H1 (cell line): ENCODE data around the gene ZNG1F. TPM values are rescaled to one million over a fixed set of nuclear protein-coding genes. Genes with fewer than 3 reads are reported as not detected.
"Not testable (repeated sequence)": the region's sequence is repeated elsewhere in the genome, so short reads cannot be mapped to it uniquely, and the experiment has no call there.

Experiments used
- CTCF ChIA-PET: fragments of 300-600 bp; sonication (Branson Sonifier 250); formaldehyde crosslinking; loops from one replicate; lab custom pipeline; 2021; ENCODE audit not compliant: partially characterized antibody; lab: Charles Lee
- POLR2A ChIA-PET: fragments of 300-600 bp; sonication (Branson Sonifier 250); formaldehyde crosslinking; loops from one replicate; lab custom pipeline; 2021; ENCODE audit warnings: inconsistent platforms; ENCODE audit not compliant: partially characterized antibody; lab: Charles Lee
- DNase-seq, 2 experiments: peaks; one replicate each; pipeline versions ENCODE4 v3.0.0 to v3.0.0-alpha.2; 2010 to 2022; ENCODE audit warnings: low spot score in 2 of 2, low read depth in 1 of 2, mixed read lengths in 1 of 2
- FAIRE-seq: peaks from 2 replicates; lab custom pipeline; 2011; peaks lifted over from hg19 to GRCh38; lab: Jason Lieb, UNC
- H2AFZ ChIP-seq: 2 replicates; pipeline ENCODE4 v1.8.1; 2012; ENCODE audit warnings: low read length, inconsistent platforms
- H2AK5ac ChIP-seq: 2 replicates; pipeline ENCODE4 v1.6.1; 2013; ENCODE audit warnings: low read depth, low read length
- H2BK120ac ChIP-seq: replicated peaks from 2 replicates; pipeline ENCODE3; 2013; ENCODE audit warnings: low read depth, low read length, inconsistent platforms
- H2BK12ac ChIP-seq: 2 replicates; pipeline ENCODE4 v1.6.1; 2013; ENCODE audit warnings: low read depth, low read length
- H2BK15ac ChIP-seq: 2 replicates; pipeline ENCODE4 v1.6.1; 2013; ENCODE audit warnings: low read length
- H2BK20ac ChIP-seq: 2 replicates; pipeline ENCODE4 v1.6.1; 2013; ENCODE audit warnings: low read length
- H2BK5ac ChIP-seq: 2 replicates; pipeline ENCODE4 v1.6.1; 2013; ENCODE audit warnings: low read depth, low read length
- H3K14ac ChIP-seq: 2 replicates; pipeline ENCODE4 v1.6.1; 2013; ENCODE audit warnings: inconsistent platforms; ENCODE audit not compliant: insufficient read length
- H3K18ac ChIP-seq: 2 replicates; pipeline ENCODE4 v1.6.1; 2013; ENCODE audit warnings: low read length; ENCODE audit errors: extremely low read depth
- H3K23ac ChIP-seq: 2 replicates; pipeline ENCODE4 v1.6.1; 2013; ENCODE audit warnings: inconsistent platforms; ENCODE audit not compliant: insufficient read length
- H3K23me2 ChIP-seq: 2 replicates; pipeline ENCODE4 v1.6.1; 2013; ENCODE audit warnings: low read depth, low read length
- H3K27ac ChIP-seq: 2 replicates; pipeline ENCODE4 v1.6.1; 2011; ENCODE audit warnings: low read depth, low read length, inconsistent platforms
- H3K27me3 ChIP-seq, 4 experiments: replicated peaks in 1 of 4; 1 replicate in 1 of 4; 2 replicates in 3 of 4; pipeline versions ENCODE4 v1.6.1 to v1.8.1; 2011 to 2013; ENCODE audit warnings: low read length in 3 of 4, mild to moderate bottlenecking in 3 of 4, inconsistent platforms in 2 of 4, mixed read lengths in 2 of 4, moderate library complexity in 1 of 4; ENCODE audit not compliant: control insufficient read depth in 3 of 4, insufficient read depth in 3 of 4; ENCODE audit errors: extremely low read depth in 1 of 4
- H3K36me3 ChIP-seq, 4 experiments: 2 replicates each; pipeline versions ENCODE4 v1.6.1 to v1.8.1; 2011 to 2013; ENCODE audit warnings: mild to moderate bottlenecking in 4 of 4, low read length in 3 of 4, moderate library complexity in 2 of 4, control low read depth in 1 of 4, inconsistent platforms in 1 of 4; ENCODE audit not compliant: insufficient read depth in 4 of 4, control insufficient read depth in 2 of 4
- H3K4ac ChIP-seq: replicated peaks from 2 replicates; pipeline ENCODE3; 2013; ENCODE audit warnings: low read length, low read depth, mixed read lengths, inconsistent platforms; ENCODE audit not compliant: insufficient read length
- H3K4me1 ChIP-seq, 4 experiments: replicated peaks in 1 of 4; 1 replicate in 1 of 4; 2 replicates in 3 of 4; pipeline versions ENCODE4 v1.6.1 to v1.8.1; 2011 to 2013; ENCODE audit warnings: low read length in 3 of 4, inconsistent platforms in 2 of 4, mixed read lengths in 1 of 4; ENCODE audit not compliant: insufficient read depth in 4 of 4, control insufficient read depth in 3 of 4
- H3K4me2 ChIP-seq, 2 experiments: 2 replicates each; pipeline versions ENCODE4 v1.6.1 to v1.8.1; 2011 to 2013; ENCODE audit warnings: low read depth in 2 of 2, low read length in 2 of 2, control low read depth in 1 of 2, inconsistent platforms in 1 of 2, mild to moderate bottlenecking in 1 of 2; ENCODE audit not compliant: insufficient read depth in 1 of 2
- H3K4me3 ChIP-seq, 4 experiments: fragments of 200-600, 300-600 bp in 1 of 4; sonication (generic), shearing (Covaris generic), sonication (Bioruptor Twin) in 1 of 4; 2 replicates each; pipeline versions ENCODE4 v1.5.1 to v1.8.1; 2011 to 2016; ENCODE audit warnings: low read length in 4 of 4, low read depth in 3 of 4, control low read depth in 2 of 4, inconsistent platforms in 2 of 4, mild to moderate bottlenecking in 2 of 4, mixed read lengths in 1 of 4, moderate library complexity in 1 of 4; ENCODE audit not compliant: insufficient read depth in 2 of 4; ENCODE audit errors: extremely low read depth in 1 of 4
- H3K56ac ChIP-seq: replicated peaks from 2 replicates; pipeline ENCODE3; 2013; ENCODE audit warnings: low read depth, mild to moderate bottlenecking, mixed read lengths, low read length, inconsistent platforms; ENCODE audit not compliant: insufficient read length
- H3K79me1 ChIP-seq: 2 replicates; pipeline ENCODE4 v1.6.1; 2013; ENCODE audit warnings: low read depth, low read length, control low read depth
- H3K79me2 ChIP-seq, 2 experiments: 2 replicates each; pipeline versions ENCODE4 v1.6.1 to v1.8.1; 2012 to 2013; ENCODE audit warnings: low read length in 2 of 2, mild to moderate bottlenecking in 2 of 2, inconsistent platforms in 1 of 2; ENCODE audit not compliant: insufficient read depth in 2 of 2, control insufficient read depth in 1 of 2
- H3K9ac ChIP-seq, 4 experiments: replicated peaks in 1 of 4; 1 replicate in 1 of 4; 2 replicates in 3 of 4; pipeline versions ENCODE4 v1.6.1 to v1.8.1; 2011 to 2013; ENCODE audit warnings: low read depth in 3 of 4, low read length in 3 of 4, control low read depth in 2 of 4, mild to moderate bottlenecking in 2 of 4, moderate library complexity in 2 of 4, inconsistent platforms in 1 of 4; ENCODE audit errors: extremely low read depth in 1 of 4
- H3K9me3 ChIP-seq, 2 experiments: 2 replicates each; pipeline versions ENCODE4 v1.6.1 to v1.8.1; 2012 to 2013; ENCODE audit warnings: mild to moderate bottlenecking in 2 of 2, moderate library complexity in 2 of 2, control low read depth in 1 of 2, inconsistent platforms in 1 of 2, low read depth in 1 of 2, low read length in 1 of 2, mixed read lengths in 1 of 2; ENCODE audit not compliant: insufficient read depth in 2 of 2
- H4K20me1 ChIP-seq, 2 experiments: replicated peaks in 1 of 2; 2 replicates each; pipeline versions ENCODE3 to v1.8.1; 2011 to 2013; ENCODE audit warnings: inconsistent platforms in 2 of 2, low read length in 2 of 2, mild to moderate bottlenecking in 1 of 2; ENCODE audit not compliant: insufficient read depth in 2 of 2, control insufficient read depth in 1 of 2
- H4K5ac ChIP-seq: 2 replicates; pipeline ENCODE4 v1.6.1; 2013; ENCODE audit warnings: low read length, low read depth, mixed read lengths, inconsistent platforms; ENCODE audit not compliant: insufficient read length
- H4K8ac ChIP-seq: 2 replicates; pipeline ENCODE4 v1.8.0; 2013; ENCODE audit warnings: mild to moderate bottlenecking, moderate library complexity, low read length, inconsistent platforms; ENCODE audit not compliant: insufficient read depth; ENCODE audit errors: extremely low read depth
- H4K91ac ChIP-seq: replicated peaks from 2 replicates; pipeline ENCODE3; 2013; ENCODE audit warnings: low read length, mixed read lengths, inconsistent platforms; ENCODE audit not compliant: insufficient read length
- WGBS, 2 experiments: shearing (Covaris generic) in 1 of 2; methylation state at CpG; one replicate each; pipeline versions ENCODE4 v1.1.6 to v1.1.7; 2013 to 2015; ENCODE audit warnings: low lambda C conversion rate in 2 of 2, mixed read lengths in 2 of 2, inconsistent platforms in 1 of 2, low coverage in 1 of 2, missing lambda C conversion rate in 1 of 2; ENCODE audit not compliant: insufficient replicate concordance in 2 of 2, insufficient coverage in 1 of 2, insufficient read length in 1 of 2; ENCODE audit errors: extremely low coverage in 1 of 2, missing lambda C conversion rate in 1 of 2; 5-methylcytosine and 5-hydroxymethylcytosine counted together
- polyA plus RNA-seq, 7 experiments: library from polyadenylated mRNA; depleted of rRNA in 3 of 7; stranded (reverse) in 5 of 7; unstranded in 2 of 7; fragments of >200 nt in 5 of 7; fragments of 200-250 nt in 2 of 7; gene quantifications; 1 replicate in 5 of 7; 2 replicates in 1 of 7; 4 replicates in 1 of 7; pipeline versions ENCODE4 v1.2.1 to v1.2.3, GENCODE V29; 2011 to 2013; ENCODE audit warnings: missing spikeins in 2 of 7, mixed read lengths in 2 of 7
- total RNA-seq: library from RNA; stranded (reverse); fragmentation: NEBNext Ultra II Directional; extraction: Animal tissue kit (Norgen Biotek cat#: 25700); gene quantifications from 2 replicates; pipeline ENCODE4 v1.2.1, GENCODE V29; 2021

Gene ZNG1F
- total and polyA plus RNA-seq, 2 of the 8 experiments (the other 6 are each of a cell fraction or from before 2014, with no cell fraction given) = 4.3 to 4.8 TPM

- not testable (repeated sequence) for H3K4me1 ChIP-seq, H3K27ac ChIP-seq
Observed at GRCh38 chr9:41100508-41100907, 88.6 kb downstream of the ZNG1F start.

GRCh38 chr9:41098759-41099158 lies 90.4 kb downstream of the ZNG1F start:
- H2AFZ ChIP-seq, DNase-seq, H4K8ac ChIP-seq, H3K27ac ChIP-seq, CTCF ChIA-PET, H3K14ac ChIP-seq, H2BK20ac ChIP-seq, H3K4ac ChIP-seq, H3K79me2 ChIP-seq, POLR2A ChIA-PET, FAIRE-seq, H3K4me1 ChIP-seq, H3K9ac ChIP-seq, H3K23ac ChIP-seq, H4K91ac ChIP-seq, H2AK5ac ChIP-seq, H3K18ac ChIP-seq, H4K20me1 ChIP-seq, H3K4me2 ChIP-seq, H3K23me2 ChIP-seq, H3K27me3 ChIP-seq, H2BK12ac ChIP-seq, H3K9me3 ChIP-seq, H3K4me3 ChIP-seq, H3K56ac ChIP-seq, H4K5ac ChIP-seq, H2BK5ac ChIP-seq, H3K79me1 ChIP-seq, H2BK120ac ChIP-seq, H2BK15ac ChIP-seq, H3K36me3 ChIP-seq: not testable (repeated sequence)
- 82% methylated on average over 4 of the region's 4 CpGs; no CpG with 5 or more reads in 1 of the 2 experiments for WGBS, 2 experiments

More at GRCh38 chr9:41100508-41100907, 88.6 kb downstream of the ZNG1F start:
- H3K9ac ChIP-seq, H4K8ac ChIP-seq, POLR2A ChIA-PET, H3K14ac ChIP-seq, H3K79me2 ChIP-seq, H3K23me2 ChIP-seq, H3K36me3 ChIP-seq, H2BK15ac ChIP-seq, H4K91ac ChIP-seq, H3K4ac ChIP-seq, H2BK120ac ChIP-seq, H4K5ac ChIP-seq, H2AFZ ChIP-seq, CTCF ChIA-PET, FAIRE-seq, H4K20me1 ChIP-seq, H2BK12ac ChIP-seq, H3K4me3 ChIP-seq, H3K27me3 ChIP-seq, DNase-seq, H2BK20ac ChIP-seq, H2AK5ac ChIP-seq, H2BK5ac ChIP-seq, H3K79me1 ChIP-seq, H3K18ac ChIP-seq, H3K4me2 ChIP-seq, H3K23ac ChIP-seq, H3K9me3 ChIP-seq, H3K56ac ChIP-seq: not testable (repeated sequence)
- 77% methylated on average over 5 of the region's 7 CpGs; no CpG with 5 or more reads in 1 of the 2 experiments for WGBS, 2 experiments
